HG03175 (cell line): ENCODE data around the gene CPE.

ENCODE experiments used
- ATAC-seq: cut with Tn5 transposase; IDR thresholded peaks from one replicate; pipeline ENCODE4 v1.9.1; 2021; ENCODE audit warnings: mild to moderate bottlenecking, moderate library complexity; ENCODE audit not compliant: unreplicated experiment

The CPE gene

GRCh38 chr4:165542476-165542875 lies 163.7 kb downstream of the CPE start:
- no peak for ATAC-seq
